ENCODE data around the gene OBP2B.
"Not testable (repeated sequence)": the region's sequence is repeated elsewhere in the genome, so short reads cannot be mapped to it uniquely, and the experiment has no call there.

OBP2B gene

DNA sequence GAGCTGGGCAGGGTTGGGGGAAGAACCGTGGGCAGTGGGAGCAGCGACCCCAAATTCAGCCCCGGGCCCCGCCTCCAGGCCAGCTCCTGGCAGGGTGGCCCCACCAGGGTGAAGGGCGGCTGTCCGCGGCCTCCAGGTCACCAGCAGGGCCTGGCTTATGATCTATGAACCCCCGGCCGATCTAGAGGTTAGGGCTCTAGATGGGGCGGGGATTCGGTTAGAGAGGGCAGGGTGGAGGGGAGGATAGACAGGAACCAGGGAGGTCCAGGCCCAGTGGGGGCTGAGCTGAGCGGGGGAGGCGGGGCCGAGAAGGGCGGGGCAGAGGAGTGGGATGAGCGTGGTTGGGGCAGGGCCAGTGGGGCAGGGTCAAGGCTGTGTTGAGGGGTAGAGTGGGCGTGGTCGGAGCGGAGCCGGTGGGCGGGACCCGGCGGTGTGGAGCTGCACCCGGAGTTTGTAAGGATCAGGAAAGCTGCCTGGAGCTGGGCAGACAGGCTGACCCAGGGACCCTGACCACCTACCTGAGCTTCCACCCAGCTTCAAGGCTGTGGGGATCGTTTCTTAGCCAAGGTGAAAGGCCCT lies 29.3 kb upstream of the OBP2B start:
- no peak for DNase-seq

DNA sequence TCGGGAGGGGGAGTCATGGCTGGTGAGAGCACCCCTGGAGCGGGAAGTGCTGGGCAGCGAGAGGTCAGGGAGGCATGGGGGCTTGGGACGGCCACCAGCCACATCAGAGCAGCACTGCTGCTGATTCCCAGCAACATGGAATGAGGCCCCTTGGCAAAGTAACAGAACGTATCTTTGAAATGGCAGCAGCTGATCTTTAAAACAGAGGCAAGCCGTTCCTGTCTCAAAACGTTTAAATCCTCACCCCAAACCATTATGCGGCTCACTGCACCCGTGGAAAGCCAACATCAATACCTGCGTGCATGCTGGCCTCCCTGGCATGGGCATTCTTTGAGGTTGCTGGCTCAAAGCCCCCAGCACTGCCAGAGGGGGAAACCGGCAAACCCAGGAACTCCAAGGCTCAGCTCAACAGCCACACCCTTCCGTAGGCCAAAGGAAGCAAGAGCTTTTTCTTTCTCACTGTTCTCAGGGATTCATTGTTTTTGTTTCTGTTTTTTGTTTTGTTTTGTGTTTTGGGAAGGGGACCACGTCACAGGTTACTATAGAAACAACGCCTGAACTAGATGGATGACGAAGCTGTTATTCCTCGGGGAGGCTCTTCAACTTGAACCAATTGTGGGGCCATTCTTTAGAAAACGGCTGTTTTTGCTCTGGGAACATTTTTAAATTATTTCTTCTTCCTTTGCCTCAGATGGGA lies 28.1 kb upstream of the OBP2B start:
- no peak for DNase-seq

DNA sequence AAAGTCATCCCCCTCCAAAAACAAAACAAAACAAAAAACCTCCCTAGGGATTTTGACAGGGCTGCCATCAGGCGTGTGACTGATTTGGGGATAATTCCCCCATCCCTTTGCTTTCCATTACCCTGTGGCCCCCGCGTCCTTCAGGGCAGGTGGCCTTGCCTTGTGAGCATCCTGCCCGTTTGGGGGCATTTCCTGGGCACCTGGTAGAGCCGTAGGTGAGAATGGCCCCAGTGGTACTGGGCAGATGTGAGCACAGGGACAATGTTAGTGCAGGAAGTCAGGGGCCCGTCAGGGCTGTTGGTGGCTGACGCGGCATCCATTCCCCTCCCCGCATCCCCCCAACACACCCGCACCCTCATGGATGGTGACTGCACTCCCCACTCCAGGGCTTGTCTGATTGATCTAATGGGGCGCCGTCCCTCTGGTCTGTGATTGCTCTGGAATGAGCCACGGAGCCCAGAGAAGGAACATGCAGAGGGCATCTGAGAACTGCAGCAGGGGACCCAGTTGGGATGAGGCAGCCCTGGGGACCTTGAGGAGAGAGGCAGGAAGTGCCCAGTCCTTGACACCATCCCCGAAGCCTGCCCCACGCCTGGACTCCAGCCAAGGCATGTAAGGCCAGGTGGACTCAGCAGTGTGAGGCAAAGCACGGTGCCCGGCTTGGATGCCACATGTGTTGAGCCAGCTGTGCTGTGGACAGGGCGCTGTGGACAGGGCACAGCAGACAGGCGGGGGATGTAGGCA lies 27.4 kb upstream of the OBP2B start:
- DNase-seq: not testable (repeated sequence)

GRCh38 chr9:133235549-133236222 lies 26.6 kb upstream of the OBP2B start:
- DNase-seq: no peak

GRCh38 chr9:133234577-133235322 lies 25.7 kb upstream of the OBP2B start:
- no peak for DNase-seq

- no peak for DNase-seq
Measured at GRCh38 chr9:133233681-133234432, 24.8 kb upstream of the OBP2B start.

DNA sequence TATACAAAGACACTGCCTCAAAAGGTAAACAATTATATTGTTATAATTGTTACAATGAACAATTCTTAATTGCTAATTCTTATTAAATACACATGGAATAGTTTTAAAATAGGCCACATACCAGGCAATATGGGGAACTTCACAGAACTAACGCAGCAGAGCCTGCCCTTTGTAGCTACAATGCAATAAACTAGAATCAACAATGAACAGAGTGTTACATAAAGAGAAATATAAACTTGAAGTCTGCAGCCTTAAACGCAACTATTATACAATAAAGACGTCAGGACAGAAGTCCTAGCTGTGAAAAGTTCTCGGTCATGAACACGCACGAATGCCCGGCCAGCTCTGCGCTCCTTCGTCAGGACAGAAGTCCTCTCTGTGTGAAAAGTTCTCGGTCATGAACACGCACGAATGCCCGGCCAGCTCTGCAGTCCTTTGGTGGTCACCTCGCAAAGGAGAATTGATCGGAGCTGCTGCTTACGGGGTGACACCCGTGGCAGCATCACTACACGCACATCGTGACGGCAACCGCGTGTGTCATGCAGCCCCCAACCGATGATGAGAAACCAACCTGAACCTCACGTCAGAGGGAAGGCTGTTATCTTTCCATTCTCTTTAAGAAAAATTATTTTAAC lies 23.0 kb upstream of the OBP2B start:
- DNase-seq: not testable (repeated sequence)

GRCh38 chr9:133230514-133230913 lies 21.5 kb upstream of the OBP2B start:
- not testable (repeated sequence) for DNase-seq

- no peak for DNase-seq
Measured at GRCh38 chr9:133230093-133230492, 21.0 kb upstream of the OBP2B start.

DNA sequence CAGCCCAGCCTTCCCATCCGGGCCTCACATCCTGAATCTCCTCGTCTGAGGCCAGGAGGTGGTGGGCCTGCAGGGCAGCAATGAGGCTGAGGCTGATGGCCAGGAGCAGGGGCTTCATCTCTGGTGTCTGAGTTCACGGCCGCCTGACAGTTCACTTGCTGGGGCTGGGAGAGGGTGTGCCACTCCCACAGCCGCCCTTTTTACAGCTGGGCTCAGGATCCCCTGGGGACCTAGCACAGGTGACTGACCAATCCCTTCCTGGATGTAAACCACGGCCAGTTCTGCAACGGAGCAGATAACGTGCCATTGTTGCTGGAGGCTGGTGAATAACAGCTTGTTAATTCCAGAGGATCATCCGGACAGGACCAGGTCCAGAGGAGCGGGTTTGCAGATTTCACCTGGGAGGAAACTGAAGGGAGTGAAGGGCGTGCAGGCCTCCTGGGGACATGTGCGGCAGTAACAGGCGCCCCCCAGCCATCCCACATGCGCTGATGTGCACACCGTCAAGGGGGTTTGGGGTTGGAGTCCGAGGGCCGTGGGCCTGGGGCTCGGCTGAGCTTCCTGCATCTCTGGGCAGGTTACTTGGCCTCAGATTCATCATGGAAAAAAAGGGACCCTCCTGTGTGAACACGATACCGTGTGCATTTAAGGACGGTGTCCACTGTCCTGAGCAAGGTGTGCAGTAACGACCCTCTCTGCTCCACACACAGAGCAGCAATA lies 19.6 kb upstream of the OBP2B start:
- DNase-seq: not testable (repeated sequence)

DNA sequence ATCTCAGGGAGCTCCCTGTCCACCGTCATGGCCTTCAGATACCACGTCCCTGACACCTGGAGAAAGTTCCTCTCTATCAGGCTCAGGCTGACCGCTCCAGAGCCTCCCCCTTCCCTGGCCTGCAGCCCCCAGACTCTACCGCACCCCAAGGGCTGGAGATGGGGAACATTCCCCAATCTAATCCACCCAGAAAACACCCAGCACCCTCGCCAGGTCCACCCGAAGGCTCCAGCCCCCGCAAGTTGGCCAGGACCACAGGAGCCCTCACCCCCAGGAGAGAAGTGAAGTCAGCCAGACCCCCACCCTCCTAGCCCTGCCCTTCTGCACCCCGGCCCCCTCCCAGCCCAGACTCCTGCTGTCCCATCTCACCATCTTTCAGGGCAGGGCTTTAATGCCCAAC lies 18.9 kb upstream of the OBP2B start:
- DNase-seq: not testable (repeated sequence)

GRCh38 chr9:133227242-133227860 lies 18.3 kb upstream of the OBP2B start:
- no peak for DNase-seq

- no peak for DNase-seq
Measured at GRCh38 chr9:133226219-133227171, 17.4 kb upstream of the OBP2B start.

DNA sequence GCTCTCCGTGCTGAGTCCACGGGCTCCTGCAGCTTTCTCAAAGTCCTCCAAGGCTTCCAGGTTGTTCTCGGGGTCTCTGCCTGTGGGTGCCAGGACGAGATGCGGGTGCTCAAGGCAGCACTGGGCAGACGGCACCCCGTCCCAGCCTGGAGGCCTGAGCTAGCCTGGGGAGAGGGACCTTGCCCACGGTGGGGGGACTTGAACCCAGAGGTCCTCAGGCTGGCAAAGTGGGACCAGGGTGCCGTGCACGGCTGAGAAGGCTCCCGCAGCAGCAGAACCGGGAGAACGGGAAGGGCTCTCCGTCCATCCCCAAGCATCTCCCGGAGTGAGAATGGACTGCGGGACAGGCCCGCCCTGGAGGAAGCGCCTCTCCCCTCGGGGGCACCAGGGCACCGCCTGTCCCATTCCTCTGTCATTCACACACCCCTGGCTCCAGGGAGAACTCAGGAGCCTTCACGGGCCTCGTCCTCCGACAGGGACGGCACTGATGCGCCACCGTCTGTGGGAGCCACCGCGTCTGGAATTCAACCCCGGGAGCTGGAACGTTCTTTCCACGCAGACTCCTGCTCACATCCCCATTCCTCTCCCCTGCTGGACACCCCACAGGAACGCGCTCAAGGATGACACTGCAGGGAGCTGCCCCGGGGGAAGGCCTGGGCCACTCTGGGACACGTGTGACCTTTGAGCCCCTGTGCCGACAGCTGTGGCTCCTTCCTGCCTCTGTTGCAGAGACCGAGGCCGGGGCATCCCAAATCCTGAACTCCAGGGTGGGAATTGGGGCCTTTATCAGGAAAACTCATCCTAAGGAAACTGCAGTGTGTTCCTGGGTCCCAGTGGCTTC lies 16.3 kb upstream of the OBP2B start:
- no peak for DNase-seq

GRCh38 chr9:133224762-133225161 lies 15.7 kb upstream of the OBP2B start:
- DNase-seq: no peak

DNA sequence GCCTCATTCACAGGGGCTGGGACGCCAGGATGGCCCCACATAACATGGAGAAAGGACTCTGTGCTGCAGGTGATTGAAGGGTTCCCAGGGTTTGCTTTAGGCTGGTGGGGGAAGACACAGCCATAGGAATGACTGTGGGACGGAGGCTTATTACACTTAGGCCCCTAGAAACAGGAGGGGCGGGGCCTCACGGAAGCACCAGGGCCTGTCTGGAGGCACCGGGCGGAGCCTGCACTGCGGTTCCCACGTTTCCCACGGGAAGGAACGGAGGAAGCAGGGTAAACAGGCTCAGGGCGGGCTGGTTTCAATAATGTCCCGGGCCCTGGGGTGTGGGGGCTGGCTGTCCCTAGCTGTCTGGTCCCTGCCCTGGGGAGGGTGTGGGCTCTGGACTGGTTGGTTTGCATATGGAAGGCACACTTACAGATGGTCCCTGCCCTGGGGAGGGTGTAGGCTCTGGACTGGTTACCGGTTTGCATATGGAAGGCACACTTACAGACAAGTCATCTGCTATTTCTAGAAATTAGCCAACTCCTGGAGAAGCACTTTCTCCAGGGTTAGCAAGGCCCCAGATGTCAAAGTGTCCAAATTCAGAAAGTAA lies 14.2 kb upstream of the OBP2B start:
- DNase-seq: not testable (repeated sequence)

DNA sequence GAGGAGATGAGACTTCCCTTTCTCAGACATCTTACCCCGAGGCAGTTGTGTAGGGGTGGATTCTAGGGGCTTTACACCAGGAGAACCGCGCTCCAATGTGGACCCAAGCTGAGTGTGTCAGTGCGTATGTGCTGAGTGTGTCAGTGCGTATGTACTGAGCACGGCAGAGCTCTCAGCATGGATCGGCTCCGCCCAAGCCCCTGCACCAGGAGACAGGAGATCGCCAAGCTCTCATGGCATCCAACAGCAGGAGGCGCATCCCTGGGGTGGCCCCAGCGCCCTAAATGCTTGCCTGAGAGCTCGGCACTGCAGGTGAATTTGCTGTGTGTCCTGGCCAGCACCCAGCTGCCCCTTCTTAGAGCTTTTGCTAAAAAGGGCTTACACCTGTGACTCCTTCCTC lies 12.9 kb upstream of the OBP2B start:
- not testable (repeated sequence) for DNase-seq

All from NCI-H2107 (cell line).